Endothelial cell of umbilical vein (primary cell): ENCODE data around the gene BLTP3A.

ENCODE experiments used
- CTCF ChIP-seq, 2 donors: IDR thresholded peaks; 1 replicate in 1 of 2; 2 replicates in 1 of 2; pipeline ENCODE4 v1.5.1; 2011; ENCODE audit warnings: low read length in 2 of 2, mild to moderate bottlenecking in 2 of 2, moderate library complexity in 2 of 2, control low read depth in 1 of 2, inconsistent platforms in 1 of 2, low read depth in 1 of 2; ENCODE audit not compliant: insufficient read depth in 1 of 2; ENCODE audit errors: extremely low read depth in 1 of 2
- EZH2 ChIP-seq: IDR thresholded peaks from 2 replicates; pipeline ENCODE4 v1.6.1; 2012; ENCODE audit warnings: borderline replicate concordance, low read depth, mild to moderate bottlenecking, moderate library complexity, low read length, inconsistent platforms; ENCODE audit not compliant: severe bottlenecking
- POLR2A ChIP-seq: IDR thresholded peaks from 2 replicates; pipeline ENCODE4 v1.6.1; 2012; ENCODE audit warnings: low read depth, mild to moderate bottlenecking, control low read depth, low read length
- POLR2AphosphoS5 ChIP-seq: IDR thresholded peaks from 2 replicates; pipeline ENCODE4 v1.6.1; 2012; ENCODE audit warnings: low read depth, mild to moderate bottlenecking, control low read depth, low read length, moderate library complexity; ENCODE audit not compliant: insufficient read depth

GRCh38 chr6:34773916-34774315 is 18.0 kb upstream of the BLTP3A start:
- no peak for TF ChIP-seq CTCF (IDR thresholded peaks at IDR 0.05; ENCODE audit: extremely low read depth in 1 of 2, insufficient read depth in 1 of 2, low read depth in 1 of 2, low read length in 2 of 2)
- TF ChIP-seq POLR2AphosphoS5, result no peak
- no peak for TF ChIP-seq POLR2A
- no peak for TF ChIP-seq EZH2
